GM23338 (cell line): Measurements from ENCODE around the gene C1QTNF1. TPM values are rescaled to one million over a fixed set of nuclear protein-coding genes. Genes with fewer than 3 reads are reported as not detected.

Experiments
- ATAC-seq: fragments of 200-7000 bp; cut with Tn5 transposase; 3 replicates; pipeline ENCODE4 v1.9.1; 2020
- DNase-seq: peaks from one replicate; pipeline ENCODE4 v3.0.0-alpha.2; 2015; ENCODE audit warnings: low spot score
- H2AFZ ChIP-seq: fragments of 200-600 bp; sonication (generic); 2 replicates; pipeline ENCODE4 v1.8.0; 2016; ENCODE audit warnings: antibody characterized with exemption, mild to moderate bottlenecking, moderate library complexity
- H3F3A ChIP-seq: fragments of 200-600 bp; sonication (generic); replicated peaks from 2 replicates; pipeline ENCODE4 v1.8.0; 2017; ENCODE audit warnings: antibody characterized with exemption, mixed run types, low read depth
- H3K27ac ChIP-seq: fragments of 200-600 bp; sonication (generic); 2 replicates; pipeline ENCODE4 v1.6.1; 2016; ENCODE audit warnings: low read depth
- H3K27me3 ChIP-seq: fragments of 200-600 bp; sonication (generic); 2 replicates; pipeline ENCODE4 v1.8.0; 2016; ENCODE audit warnings: mild to moderate bottlenecking, mixed run types, moderate library complexity; ENCODE audit not compliant: insufficient read depth
- H3K36me3 ChIP-seq: fragments of 200-600 bp; sonication (generic); 2 replicates; pipeline ENCODE4 v1.8.0; 2016; ENCODE audit warnings: mild to moderate bottlenecking; ENCODE audit not compliant: insufficient read depth
- H3K4me1 ChIP-seq: fragments of 200-600 bp; sonication (generic); 2 replicates; pipeline ENCODE4 v1.8.0; 2016; ENCODE audit warnings: mild to moderate bottlenecking, moderate library complexity; ENCODE audit not compliant: insufficient read depth
- H3K4me2 ChIP-seq: fragments of 200-600 bp; sonication (generic); 2 replicates; pipeline ENCODE4 v1.7.1; 2017; ENCODE audit warnings: mixed run types
- H3K4me3 ChIP-seq: fragments of 200-600 bp; sonication (generic); 2 replicates; pipeline ENCODE4 v1.6.1; 2016; ENCODE audit warnings: mixed run types
- H3K79me2 ChIP-seq: fragments of 200-600 bp; sonication (generic); replicated peaks from 2 replicates; pipeline ENCODE4 v1.8.0; 2017; ENCODE audit warnings: mild to moderate bottlenecking; ENCODE audit not compliant: insufficient read depth
- H3K9me2 ChIP-seq: fragments of 200-600 bp; sonication (generic); 2 replicates; pipeline ENCODE4 v1.8.0; 2017; ENCODE audit not compliant: insufficient read depth
- H4K20me1 ChIP-seq: fragments of 200-600 bp; sonication (generic); replicated peaks from 2 replicates; pipeline ENCODE4 v1.8.0; 2017; ENCODE audit warnings: mild to moderate bottlenecking; ENCODE audit not compliant: insufficient read depth
- H3K27ac Mint-ChIP-seq: 2 replicates; pipeline ENCODE4 v1.8.0; 2020; ENCODE audit warnings: inconsistent platforms, mild to moderate bottlenecking, moderate library complexity, mixed read lengths
- H3K27me3 Mint-ChIP-seq: 3 replicates; pipeline ENCODE4 v1.8.0; 2022; ENCODE audit warnings: low read depth, mild to moderate bottlenecking, moderate library complexity, mixed read lengths, inconsistent platforms; ENCODE audit not compliant: insufficient read depth, poor library complexity
- H3K36me3 Mint-ChIP-seq: 3 replicates; pipeline ENCODE4 v1.8.0; 2021; ENCODE audit warnings: low read depth, mild to moderate bottlenecking, inconsistent platforms, moderate library complexity, mixed read lengths
- H3K4me1 Mint-ChIP-seq: 3 replicates; pipeline ENCODE4 v1.8.0; 2020; ENCODE audit warnings: mild to moderate bottlenecking, inconsistent platforms, mixed read lengths
- H3K4me3 Mint-ChIP-seq: 3 replicates; pipeline ENCODE4 v1.8.0; 2021; ENCODE audit warnings: moderate library complexity, mild to moderate bottlenecking, inconsistent platforms, mixed read lengths
- H3K9me3 Mint-ChIP-seq: 3 replicates; pipeline ENCODE4 v1.8.0; 2020; ENCODE audit warnings: moderate library complexity, mild to moderate bottlenecking, inconsistent platforms, mixed read lengths
- CREB1 ChIP-seq: fragments of 250-450 bp; sonication (Bioruptor Pico); IDR thresholded peaks from 2 replicates; pipeline ENCODE4 v1.5.0; 2020; ENCODE audit warnings: low read depth, mild to moderate bottlenecking, moderate library complexity
- EZH2 ChIP-seq: fragments of 200-600 bp; sonication (generic); IDR thresholded peaks from one replicate; pipeline ENCODE4 v1.8.0; 2017; ENCODE audit warnings: antibody characterized with exemption, mild to moderate bottlenecking, low read depth; ENCODE audit not compliant: unreplicated experiment
- EZH2phosphoT487 ChIP-seq: fragments of 200-600 bp; sonication (generic); IDR thresholded peaks from one replicate; pipeline ENCODE4 v1.8.1; 2018; ENCODE audit warnings: antibody characterized with exemption; ENCODE audit not compliant: unreplicated experiment
- JUNB ChIP-seq: IDR thresholded peaks from one replicate; pipeline ENCODE4 v1.6.1; 2016; ENCODE audit warnings: antibody characterized with exemption; ENCODE audit not compliant: unreplicated experiment
- POLR2AphosphoS5 ChIP-seq: IDR thresholded peaks from 2 replicates; pipeline ENCODE4 v1.6.1; 2016; ENCODE audit warnings: antibody characterized with exemption, low read depth
- ZNF114 ChIP-seq: fragments of 250-450 bp; sonication (Bioruptor Pico); IDR thresholded peaks from 2 replicates; pipeline ENCODE4 v1.5.0; 2020; ENCODE audit warnings: mild to moderate bottlenecking, moderate library complexity
- ZNF331 ChIP-seq: fragments of 250-450 bp; sonication (Bioruptor Pico); IDR thresholded peaks from 2 replicates; pipeline ENCODE4 v1.5.0; 2020; ENCODE audit warnings: low read depth, mild to moderate bottlenecking, moderate library complexity
- polyA plus RNA-seq: library from polyadenylated mRNA; unstranded; fragments of >200 nt; fragmentation: Nextera tagmentation; extraction: Ambion mirVana; gene quantifications from 2 replicates; pipeline ENCODE4 v1.2.1, GENCODE V29; 2016
- total RNA-seq: library from RNA; depleted of rRNA; stranded (reverse); fragments of >200 nt; shearing (Covaris generic); gene quantifications from 2 replicates; pipeline ENCODE4 v1.2.3, GENCODE V29; 2014
- TF ChIP-seq, protein P1 (sequence below), 2 experiments: fragments of 200-600 bp in 1 of 2; sonication (generic) in 1 of 2; conservative IDR thresholded peaks; 2 replicates each; pipeline versions ENCODE4 v1.5.1 to v1.6.1; 2016 to 2017; ENCODE audit warnings: antibody characterized with exemption in 2 of 2, low read depth in 2 of 2, mild to moderate bottlenecking in 2 of 2, moderate library complexity in 1 of 2
- TF ChIP-seq, protein P2 (sequence below): IDR thresholded peaks from one replicate; pipeline ENCODE4 v1.6.1; 2018; ENCODE audit warnings: antibody characterized with exemption; ENCODE audit not compliant: unreplicated experiment
- TF ChIP-seq, protein P3 (sequence below): IDR thresholded peaks from 2 replicates; pipeline ENCODE4 v1.6.1; 2016; ENCODE audit warnings: antibody characterized with exemption

The C1QTNF1 gene
- total and polyA plus RNA-seq, 2 experiments from 2014 or later = 1.1 to 1.9 TPM

DNA sequence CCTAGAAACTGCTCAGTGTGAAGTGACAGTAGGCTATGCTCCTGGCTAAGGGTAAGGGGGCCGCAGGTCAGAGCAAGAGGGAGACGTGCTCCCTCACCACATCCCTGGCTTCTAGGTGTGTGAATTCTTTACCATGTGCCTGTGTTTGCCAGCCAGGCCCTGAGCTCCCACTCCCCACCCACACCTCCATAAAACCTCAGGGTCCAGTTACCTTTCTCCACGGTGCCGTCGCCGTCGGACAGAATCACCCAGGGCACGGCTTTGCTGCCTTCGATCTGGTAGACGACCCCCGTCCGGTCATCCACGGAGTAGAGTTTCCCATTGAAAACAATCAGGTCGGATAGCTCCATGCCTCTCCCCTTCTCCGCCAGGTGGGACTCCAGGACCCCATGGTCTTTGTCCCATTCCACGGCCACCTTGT lies 27.2 kb upstream of the C1QTNF1 start (continued):
- TF ChIP-seq, protein P1, sequence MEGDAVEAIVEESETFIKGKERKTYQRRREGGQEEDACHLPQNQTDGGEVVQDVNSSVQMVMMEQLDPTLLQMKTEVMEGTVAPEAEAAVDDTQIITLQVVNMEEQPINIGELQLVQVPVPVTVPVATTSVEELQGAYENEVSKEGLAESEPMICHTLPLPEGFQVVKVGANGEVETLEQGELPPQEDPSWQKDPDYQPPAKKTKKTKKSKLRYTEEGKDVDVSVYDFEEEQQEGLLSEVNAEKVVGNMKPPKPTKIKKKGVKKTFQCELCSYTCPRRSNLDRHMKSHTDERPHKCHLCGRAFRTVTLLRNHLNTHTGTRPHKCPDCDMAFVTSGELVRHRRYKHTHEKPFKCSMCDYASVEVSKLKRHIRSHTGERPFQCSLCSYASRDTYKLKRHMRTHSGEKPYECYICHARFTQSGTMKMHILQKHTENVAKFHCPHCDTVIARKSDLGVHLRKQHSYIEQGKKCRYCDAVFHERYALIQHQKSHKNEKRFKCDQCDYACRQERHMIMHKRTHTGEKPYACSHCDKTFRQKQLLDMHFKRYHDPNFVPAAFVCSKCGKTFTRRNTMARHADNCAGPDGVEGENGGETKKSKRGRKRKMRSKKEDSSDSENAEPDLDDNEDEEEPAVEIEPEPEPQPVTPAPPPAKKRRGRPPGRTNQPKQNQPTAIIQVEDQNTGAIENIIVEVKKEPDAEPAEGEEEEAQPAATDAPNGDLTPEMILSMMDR (conservative IDR thresholded peaks at IDR 0.05; ENCODE audit: low read depth in 2 of 2) = no peak
- TF ChIP-seq ZNF331 (CRISPR knock-in tag) = no peak
- TF ChIP-seq, protein P2, sequence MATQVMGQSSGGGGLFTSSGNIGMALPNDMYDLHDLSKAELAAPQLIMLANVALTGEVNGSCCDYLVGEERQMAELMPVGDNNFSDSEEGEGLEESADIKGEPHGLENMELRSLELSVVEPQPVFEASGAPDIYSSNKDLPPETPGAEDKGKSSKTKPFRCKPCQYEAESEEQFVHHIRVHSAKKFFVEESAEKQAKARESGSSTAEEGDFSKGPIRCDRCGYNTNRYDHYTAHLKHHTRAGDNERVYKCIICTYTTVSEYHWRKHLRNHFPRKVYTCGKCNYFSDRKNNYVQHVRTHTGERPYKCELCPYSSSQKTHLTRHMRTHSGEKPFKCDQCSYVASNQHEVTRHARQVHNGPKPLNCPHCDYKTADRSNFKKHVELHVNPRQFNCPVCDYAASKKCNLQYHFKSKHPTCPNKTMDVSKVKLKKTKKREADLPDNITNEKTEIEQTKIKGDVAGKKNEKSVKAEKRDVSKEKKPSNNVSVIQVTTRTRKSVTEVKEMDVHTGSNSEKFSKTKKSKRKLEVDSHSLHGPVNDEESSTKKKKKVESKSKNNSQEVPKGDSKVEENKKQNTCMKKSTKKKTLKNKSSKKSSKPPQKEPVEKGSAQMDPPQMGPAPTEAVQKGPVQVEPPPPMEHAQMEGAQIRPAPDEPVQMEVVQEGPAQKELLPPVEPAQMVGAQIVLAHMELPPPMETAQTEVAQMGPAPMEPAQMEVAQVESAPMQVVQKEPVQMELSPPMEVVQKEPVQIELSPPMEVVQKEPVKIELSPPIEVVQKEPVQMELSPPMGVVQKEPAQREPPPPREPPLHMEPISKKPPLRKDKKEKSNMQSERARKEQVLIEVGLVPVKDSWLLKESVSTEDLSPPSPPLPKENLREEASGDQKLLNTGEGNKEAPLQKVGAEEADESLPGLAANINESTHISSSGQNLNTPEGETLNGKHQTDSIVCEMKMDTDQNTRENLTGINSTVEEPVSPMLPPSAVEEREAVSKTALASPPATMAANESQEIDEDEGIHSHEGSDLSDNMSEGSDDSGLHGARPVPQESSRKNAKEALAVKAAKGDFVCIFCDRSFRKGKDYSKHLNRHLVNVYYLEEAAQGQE = no peak
- no peak for TF ChIP-seq EZH2
- TF ChIP-seq, protein P3, sequence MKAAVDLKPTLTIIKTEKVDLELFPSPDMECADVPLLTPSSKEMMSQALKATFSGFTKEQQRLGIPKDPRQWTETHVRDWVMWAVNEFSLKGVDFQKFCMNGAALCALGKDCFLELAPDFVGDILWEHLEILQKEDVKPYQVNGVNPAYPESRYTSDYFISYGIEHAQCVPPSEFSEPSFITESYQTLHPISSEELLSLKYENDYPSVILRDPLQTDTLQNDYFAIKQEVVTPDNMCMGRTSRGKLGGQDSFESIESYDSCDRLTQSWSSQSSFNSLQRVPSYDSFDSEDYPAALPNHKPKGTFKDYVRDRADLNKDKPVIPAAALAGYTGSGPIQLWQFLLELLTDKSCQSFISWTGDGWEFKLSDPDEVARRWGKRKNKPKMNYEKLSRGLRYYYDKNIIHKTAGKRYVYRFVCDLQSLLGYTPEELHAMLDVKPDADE = no peak
- no peak for TF ChIP-seq ZNF114
- TF ChIP-seq CREB1 (CRISPR knock-in tag) = no peak
- TF ChIP-seq JUNB = no peak

DNA sequence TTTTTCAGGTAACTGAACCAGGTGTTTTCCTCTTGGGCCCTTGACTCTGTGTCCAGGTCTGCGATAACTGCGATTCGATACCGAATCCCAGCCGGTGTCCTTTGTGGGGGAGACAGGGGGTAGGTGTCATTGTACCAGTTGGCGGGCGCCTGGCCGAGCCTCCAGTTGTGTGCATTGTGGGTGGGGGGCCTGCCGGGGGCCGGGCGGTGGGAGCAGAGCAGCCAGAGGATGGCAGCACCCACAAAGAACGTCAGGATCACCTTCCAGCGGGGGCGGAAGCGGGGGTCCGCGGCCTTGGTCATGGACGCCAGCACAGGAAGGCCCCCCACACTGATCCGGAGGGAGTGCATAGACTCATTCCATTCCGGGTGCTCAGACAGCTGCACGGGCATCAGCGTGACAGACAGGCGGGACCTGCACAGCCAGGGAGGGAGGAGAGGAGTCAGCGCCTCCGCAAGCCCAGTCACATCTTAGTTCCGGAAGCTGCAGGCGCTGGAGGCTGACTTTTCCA lies 26.7 kb upstream of the C1QTNF1 start:
- H2AFZ ChIP-seq = no peak overlapping the region
- no peaks in the 10 kb centered on the region; the same call in 2 of the 3 replicates for H3K4me1 Mint-ChIP-seq
- H3K4me3 Mint-ChIP-seq = no peak overlapping the region
- TF ChIP-seq JUNB (no peak), EZH2phosphoT487 (no peak), EZH2 (no peak), ZNF331 (CRISPR knock-in tag) (no peak), ZNF114 (no peak), POLR2AphosphoS5 (no peak)
- TF ChIP-seq, protein P2 = no peak
- TF ChIP-seq, protein P3 = no peak
- TF ChIP-seq, protein P1 (conservative IDR thresholded peaks at IDR 0.05; ENCODE audit: low read depth in 2 of 2) = no peak

More for the DNA sequence above, 26.7 kb upstream of the C1QTNF1 start:
- no peaks in the 10 kb centered on the region for H3K9me3 Mint-ChIP-seq
- no peaks in the 10 kb centered on the region for H3F3A ChIP-seq
- H3K27me3 Mint-ChIP-seq = peaks cover 31% of the 10 kb centered on the region
- 0 out of 2 replicates have a peak, but pooled peaks cover under 1% of the 10 kb centered on the region for H3K79me2 ChIP-seq
- peaks cover 10% of the 10 kb centered on the region for H4K20me1 ChIP-seq
- H3K4me3 ChIP-seq = no peak overlapping the region
- H3K36me3 ChIP-seq = no peaks in the 10 kb centered on the region
- peaks cover 8% of the 10 kb centered on the region for H3K27me3 ChIP-seq
- H3K27ac ChIP-seq = no peak overlapping the region
- DNase-seq (no peak), ATAC-seq (no peak)
- H3K4me2 ChIP-seq = no peak overlapping the region
- H3K27ac Mint-ChIP-seq = no peak overlapping the region
- H3K4me1 ChIP-seq = no peaks in the 10 kb centered on the region
- no peaks in the 10 kb centered on the region for H3K9me2 ChIP-seq
- H3K36me3 Mint-ChIP-seq = peaks cover 33% of the 10 kb centered on the region
